ENCODE data around the gene AMPD3.

The AMPD3 gene

GRCh38 chr11:10490398-10491241 lies 35.6 kb downstream of the AMPD3 start:
- no peaks in the 10 kb centered on the region for H3K36me3 ChIP-seq
- H3K27me3 ChIP-seq = no peaks in the 10 kb centered on the region
- H3K4me1 ChIP-seq = peaks cover 3% of the 10 kb centered on the region; the same call in 1 of the 2 replicates
- no peak for DNase-seq
- no peak overlapping the region for H3K4me3 ChIP-seq (ENCODE audit: low read depth, low read length)
- no peak for TF ChIP-seq CTCF (IDR thresholded peaks at IDR 0.05; ENCODE audit: low read depth, low read length)
- no peaks in the 10 kb centered on the region for H3K9me3 ChIP-seq

GRCh38 chr11:10492084-10492483 lies 37.0 kb downstream of the AMPD3 start:
- peaks cover 3% of the 10 kb centered on the region; the same call in 1 of the 2 replicates for H3K4me1 ChIP-seq
- no peak for TF ChIP-seq CTCF (IDR thresholded peaks at IDR 0.05; ENCODE audit: low read depth, low read length)

GRCh38 chr11:10493041-10493663 lies 38.1 kb downstream of the AMPD3 start:
- Histone ChIP-seq H3K27me3 (no peaks in the 10 kb centered on the region), H3K4me3 (ENCODE audit: low read depth, low read length) (no peak overlapping the region), H3K9me3 (no peaks in the 10 kb centered on the region), H3K4me1 (peaks cover 3% of the 10 kb centered on the region; the same call in 1 of the 2 replicates), H3K36me3 (no peaks in the 10 kb centered on the region)
- no peak for TF ChIP-seq CTCF (IDR thresholded peaks at IDR 0.05; ENCODE audit: low read depth, low read length)
- DNase-seq = no peak

More at GRCh38 chr11:10492084-10492483, 37.0 kb downstream of the AMPD3 start:
- no peak overlapping the region for H3K4me3 ChIP-seq (ENCODE audit: low read depth, low read length)
- no peaks in the 10 kb centered on the region for H3K27me3 ChIP-seq
- no peaks in the 10 kb centered on the region for H3K9me3 ChIP-seq
- no peak for DNase-seq
- H3K36me3 ChIP-seq = no peaks in the 10 kb centered on the region

GRCh38 chr11:10494636-10495463 lies 39.8 kb downstream of the AMPD3 start:
- H3K4me1 ChIP-seq = peaks cover 3% of the 10 kb centered on the region; the same call in 1 of the 2 replicates
- no peak for DNase-seq
- no peaks in the 10 kb centered on the region for H3K27me3 ChIP-seq
- H3K36me3 ChIP-seq = no peaks in the 10 kb centered on the region
- TF ChIP-seq CTCF (IDR thresholded peaks at IDR 0.05; ENCODE audit: low read depth, low read length) = no peak
- no peaks in the 10 kb centered on the region for H3K9me3 ChIP-seq
- H3K4me3 ChIP-seq (ENCODE audit: low read depth, low read length) = no peak overlapping the region

GRCh38 chr11:10495464-10495786 lies 40.4 kb downstream of the AMPD3 start:
- no peak for TF ChIP-seq CTCF (IDR thresholded peaks at IDR 0.05; ENCODE audit: low read depth, low read length)
- H3K9me3 ChIP-seq = no peaks in the 10 kb centered on the region
- H3K4me3 ChIP-seq (ENCODE audit: low read depth, low read length) = no peak overlapping the region
- no peaks in the 10 kb centered on the region for H3K27me3 ChIP-seq
- peaks cover 3% of the 10 kb centered on the region; the same call in 1 of the 2 replicates for H3K4me1 ChIP-seq
- no peak for DNase-seq
- no peaks in the 10 kb centered on the region for H3K36me3 ChIP-seq

Measured in BE2C (cell line).